Stomach smooth muscle (tissue), 2 donors: ENCODE data around the gene GALNT8.

ENCODE experiments used
- H3K27ac ChIP-seq: one replicate; pipeline ENCODE4 v1.7.0; 2013; ENCODE audit warnings: mild to moderate bottlenecking, low read length, inconsistent platforms
- H3K27me3 ChIP-seq, 2 donors: one replicate each; pipeline ENCODE4 v1.7.0; 2013; ENCODE audit warnings: low read length in 2 of 2; ENCODE audit not compliant: insufficient read depth in 2 of 2, control insufficient read depth in 1 of 2
- H3K36me3 ChIP-seq, 2 donors: one replicate each; pipeline ENCODE4 v1.7.0; 2013; ENCODE audit warnings: low read length in 2 of 2; ENCODE audit not compliant: control insufficient read depth in 2 of 2, insufficient read depth in 2 of 2
- H3K4me1 ChIP-seq: one replicate; pipeline ENCODE4 v1.7.0; 2013; ENCODE audit warnings: low read length; ENCODE audit not compliant: control insufficient read depth, insufficient read depth
- H3K4me3 ChIP-seq, 2 donors: one replicate each; pipeline ENCODE4 v1.7.0; 2013; ENCODE audit warnings: low read length in 2 of 2
- H3K9ac ChIP-seq, 2 donors: one replicate each; pipeline ENCODE4 v1.7.0; 2013; ENCODE audit warnings: low read length in 2 of 2, mild to moderate bottlenecking in 1 of 2
- H3K9me3 ChIP-seq, 2 donors: one replicate each; pipeline ENCODE4 v1.7.0; 2013; ENCODE audit warnings: low read length in 2 of 2; ENCODE audit not compliant: control insufficient read depth in 2 of 2
- donor health status: healthy.
- donor health status: Pancreatic carcinoma.

GALNT8 gene

GRCh38 chr12:4812624-4813327 lies 92.6 kb downstream of the GALNT8 start:
- peaks cover 32 to 48% of the 10 kb centered on the region in 2 donors for H3K27me3 ChIP-seq
- H3K36me3 ChIP-seq = no peaks in the 10 kb centered on the region
- H3K27ac ChIP-seq = no peak overlapping the region
- no peak overlapping the region for H3K4me3 ChIP-seq
- H3K4me1 ChIP-seq = peaks cover 15% of the 10 kb centered on the region
- H3K9me3 ChIP-seq = no peaks in the 10 kb centered on the region
- H3K9ac ChIP-seq = no peak overlapping the region

- Histone ChIP-seq H3K36me3 (no peaks in the 10 kb centered on the region), H3K9me3 (no peaks in the 10 kb centered on the region), H3K27ac (no peak overlapping the region), H3K27me3 (peaks cover 32 to 46% of the 10 kb centered on the region in 2 donors), H3K9ac (no peak overlapping the region), H3K4me3 (no peak overlapping the region), H3K4me1 (peaks cover 17% of the 10 kb centered on the region)
Measured at GRCh38 chr12:4813741-4814140, 93.5 kb downstream of the GALNT8 start.

GRCh38 chr12:4814485-4814884 lies 94.3 kb downstream of the GALNT8 start:
- H3K4me1 ChIP-seq = peaks cover 14% of the 10 kb centered on the region
- H3K9me3 ChIP-seq = no peaks in the 10 kb centered on the region
- H3K27ac ChIP-seq = no peak overlapping the region
- H3K27me3 ChIP-seq = peaks cover 32 to 39% of the 10 kb centered on the region in 2 donors
- H3K36me3 ChIP-seq = no peaks in the 10 kb centered on the region
- H3K4me3 ChIP-seq = no peak overlapping the region
- H3K9ac ChIP-seq = no peak overlapping the region

GRCh38 chr12:4816744-4817525 lies 96.7 kb downstream of the GALNT8 start:
- H3K9me3 ChIP-seq = no peaks in the 10 kb centered on the region
- H3K36me3 ChIP-seq = no peaks in the 10 kb centered on the region
- H3K9ac ChIP-seq = no peak overlapping the region
- H3K4me1 ChIP-seq = peaks cover 6% of the 10 kb centered on the region
- H3K27me3 ChIP-seq = peaks cover 14 to 16% of the 10 kb centered on the region in 2 donors
- no peak overlapping the region for H3K27ac ChIP-seq
- no peak overlapping the region for H3K4me3 ChIP-seq

GRCh38 chr12:4817880-4818279 lies 97.7 kb downstream of the GALNT8 start:
- Histone ChIP-seq H3K27ac (no peak overlapping the region), H3K36me3 (no peaks in the 10 kb centered on the region), H3K27me3 (peaks cover 9 to 11% of the 10 kb centered on the region in 2 donors), H3K4me3 (peak overlapping the region in 1 of 2 donors; percentile 44), H3K9me3 (no peaks in the 10 kb centered on the region), H3K9ac (no peak overlapping the region), H3K4me1 (peaks cover 6% of the 10 kb centered on the region)

- Histone ChIP-seq H3K4me3 (no peak overlapping the region), H3K9ac (no peak overlapping the region), H3K27me3 (peaks cover under 1 to 2% of the 10 kb centered on the region in 2 donors), H3K27ac (no peak overlapping the region), H3K36me3 (no peaks in the 10 kb centered on the region), H3K4me1 (peaks cover 6% of the 10 kb centered on the region), H3K9me3 (no peaks in the 10 kb centered on the region)
Measured at GRCh38 chr12:4819654-4820053, 99.5 kb downstream of the GALNT8 start.

GRCh38 chr12:4820971-4821370 lies 100.8 kb downstream of the GALNT8 start:
- no peak overlapping the region for H3K27ac ChIP-seq
- H3K27me3 ChIP-seq = no peaks in the 10 kb centered on the region
- no peaks in the 10 kb centered on the region for H3K9me3 ChIP-seq
- H3K36me3 ChIP-seq = no peaks in the 10 kb centered on the region
- H3K4me1 ChIP-seq = peaks cover 6% of the 10 kb centered on the region
- no peak overlapping the region for H3K9ac ChIP-seq
- H3K4me3 ChIP-seq = no peak overlapping the region
